Right forelimb (tissue), 1 donor: Measurements from ENCODE around the gene TNFSF13B.
"Not testable (repeated sequence)": the region's sequence is repeated elsewhere in the genome, so short reads cannot be mapped to it uniquely, and the experiment has no call there.

Experiments
- DNase-seq: peaks from one replicate; pipeline ENCODE4 v3.0.0-alpha.2; 2018

The TNFSF13B gene

DNA sequence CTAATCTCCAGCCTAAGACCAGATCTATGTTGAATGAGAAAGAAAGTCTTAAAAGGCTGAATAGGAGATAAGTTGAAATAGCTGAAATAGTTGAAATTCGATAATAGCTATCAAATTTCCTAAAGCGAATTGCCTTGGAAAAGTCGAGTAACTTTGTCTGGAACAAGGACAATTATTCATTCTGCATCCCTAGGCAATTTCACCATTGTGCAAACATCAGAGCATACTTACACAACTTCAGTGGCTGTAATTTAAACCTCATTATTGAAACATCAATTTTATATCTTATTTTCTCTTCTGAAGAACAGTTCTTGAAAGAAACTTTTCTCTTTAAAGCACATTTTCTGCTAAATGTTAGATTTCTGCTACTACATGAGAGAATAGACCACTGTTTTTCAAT lies 13.6 kb downstream of the TNFSF13B start:
- DNase-seq: no peak

DNA sequence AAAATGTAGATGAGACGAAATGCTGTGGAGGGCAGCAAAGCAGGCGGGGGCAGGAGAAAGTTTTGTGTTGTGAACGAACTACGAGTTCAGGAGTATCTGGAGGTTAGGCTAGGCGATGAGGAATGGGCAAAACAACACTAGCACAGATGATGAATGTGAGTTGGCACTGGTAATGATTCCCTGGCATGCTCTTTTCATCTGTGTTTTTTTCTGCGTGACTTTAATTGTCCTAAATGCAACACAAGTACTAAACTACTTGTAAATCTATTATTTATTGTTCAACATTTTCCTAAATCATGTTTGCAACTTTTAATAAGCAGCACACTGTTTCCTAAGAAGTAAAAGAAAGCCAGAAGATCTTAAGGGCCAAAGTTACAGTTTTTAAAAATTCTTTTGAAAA lies 19.2 kb downstream of the TNFSF13B start:
- DNase-seq: no peak

- DNase-seq: no peak
Measured at GRCh38 chr13:108289819-108290218, 20.3 kb downstream of the TNFSF13B start.

DNA sequence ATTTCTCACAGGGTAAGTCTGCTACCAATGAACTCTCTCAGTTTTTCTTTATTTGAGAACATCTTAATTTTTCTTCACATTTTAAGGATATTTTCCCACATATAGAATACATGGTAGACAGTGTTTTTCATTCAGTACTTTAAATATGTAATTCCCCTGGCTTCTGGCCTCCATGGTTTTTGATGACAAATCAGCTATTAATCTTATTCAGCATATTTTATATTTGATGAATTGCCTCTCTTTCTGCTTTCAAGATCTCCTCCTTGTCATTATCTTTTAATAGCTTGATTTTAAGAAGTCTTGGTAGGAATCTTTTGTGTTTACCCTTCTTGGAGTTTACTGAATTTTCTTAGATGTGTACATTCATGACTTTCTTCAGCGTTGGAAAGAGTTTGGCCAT lies 27.6 kb downstream of the TNFSF13B start:
- DNase-seq: no peak

- no peak for DNase-seq
Measured at GRCh38 chr13:108302279-108302678, 32.8 kb downstream of the TNFSF13B start.

- DNase-seq: no peak
Measured at GRCh38 chr13:108304170-108305016, 34.9 kb downstream of the TNFSF13B start.

DNA sequence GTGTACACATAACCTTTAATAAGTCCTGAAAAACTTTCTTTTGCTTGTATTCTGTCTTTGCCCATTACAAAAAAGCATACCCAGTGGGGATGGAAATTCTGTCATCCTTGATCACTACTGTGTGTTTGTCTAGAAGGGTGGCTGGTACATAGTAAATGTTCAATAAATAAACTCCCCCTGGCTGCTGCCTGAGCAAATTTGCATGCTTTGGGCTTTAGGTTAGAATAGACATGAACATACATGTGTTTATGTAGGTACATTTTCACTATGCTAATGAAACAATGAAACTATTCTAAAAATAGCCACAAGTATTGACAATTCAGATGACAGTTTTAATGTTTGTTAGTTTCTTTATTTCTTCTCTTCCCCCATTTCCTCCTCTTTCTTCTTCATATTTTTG lies 36.1 kb downstream of the TNFSF13B start:
- no peak for DNase-seq

- DNase-seq: no peak
Measured at GRCh38 chr13:108306860-108307259, 37.3 kb downstream of the TNFSF13B start.

- DNase-seq: not testable (repeated sequence)
Measured at GRCh38 chr13:108311596-108311995, 42.1 kb downstream of the TNFSF13B start.

DNA sequence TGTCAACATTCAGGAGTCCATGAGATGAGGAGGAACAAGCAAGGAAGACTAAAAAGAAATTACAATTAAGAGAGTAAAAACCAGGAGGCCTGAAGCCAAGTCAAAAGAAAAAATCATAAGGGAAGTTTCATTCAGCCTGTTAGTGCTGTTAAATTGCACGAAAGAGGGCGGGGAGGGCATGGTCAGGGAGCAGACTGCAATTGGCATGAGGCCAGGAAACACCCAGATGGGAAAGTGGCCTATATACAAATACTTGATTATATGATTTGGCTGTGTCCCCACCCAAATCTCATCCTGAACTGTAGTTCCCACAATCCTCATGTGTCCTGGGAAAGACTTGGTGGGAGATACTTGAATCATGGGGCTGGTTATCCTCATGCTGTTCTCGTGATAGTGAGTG lies 43.9 kb downstream of the TNFSF13B start:
- no peak for DNase-seq

- DNase-seq: no peak
Measured at GRCh38 chr13:108315273-108315672, 45.8 kb downstream of the TNFSF13B start.

- no peak for DNase-seq
Measured at GRCh38 chr13:108315991-108316390, 46.5 kb downstream of the TNFSF13B start.

- no peak for DNase-seq
Measured at GRCh38 chr13:108316413-108316812, 46.9 kb downstream of the TNFSF13B start.

DNA sequence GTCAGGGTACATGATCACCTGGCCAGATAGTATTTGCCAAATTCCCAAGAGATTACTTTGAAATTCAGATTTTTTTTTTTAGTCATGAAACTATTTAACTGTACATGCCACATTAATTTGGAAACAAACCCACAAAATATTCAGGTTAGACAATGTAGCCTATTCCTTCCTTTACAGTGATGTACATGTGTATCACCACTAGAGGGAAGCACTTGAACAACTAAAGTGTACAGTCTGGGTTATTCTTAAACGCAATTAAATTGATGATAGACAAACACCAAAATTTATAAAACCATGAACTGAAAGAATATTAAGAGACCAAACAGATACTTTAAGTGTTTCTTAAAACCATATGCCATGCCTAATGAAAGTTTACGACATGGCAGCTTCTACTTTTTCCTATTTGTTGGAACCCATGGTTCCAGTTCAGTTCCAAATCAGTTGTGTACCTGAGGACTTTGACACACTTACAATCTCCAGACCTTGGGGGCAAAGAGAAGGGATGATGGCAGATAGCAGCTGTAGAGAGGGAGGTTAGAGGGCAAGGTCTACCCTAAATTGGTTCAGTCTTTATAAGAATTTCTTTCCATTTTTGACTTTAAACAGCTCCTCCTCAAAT lies 52.8 kb downstream of the TNFSF13B start:
- DNase-seq: no peak

DNA sequence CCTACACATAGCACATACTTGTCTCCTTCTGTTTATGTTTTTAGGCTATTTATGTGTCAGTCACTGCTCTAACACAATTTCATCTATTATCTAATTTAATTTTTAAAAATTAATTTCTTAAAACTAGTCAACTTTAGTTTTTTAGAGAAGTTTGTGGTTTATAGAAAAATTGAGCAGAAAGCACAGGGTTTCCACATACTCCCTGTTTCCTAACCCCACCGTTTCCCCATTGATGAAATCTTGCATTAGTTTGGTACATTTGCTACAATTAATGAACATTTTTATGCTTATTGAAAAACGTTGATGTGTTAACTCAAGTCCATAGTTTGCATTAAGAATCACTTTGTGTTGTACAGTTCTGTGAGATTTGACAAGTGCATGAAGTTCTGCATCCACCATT lies 53.5 kb downstream of the TNFSF13B start:
- no peak for DNase-seq

DNA sequence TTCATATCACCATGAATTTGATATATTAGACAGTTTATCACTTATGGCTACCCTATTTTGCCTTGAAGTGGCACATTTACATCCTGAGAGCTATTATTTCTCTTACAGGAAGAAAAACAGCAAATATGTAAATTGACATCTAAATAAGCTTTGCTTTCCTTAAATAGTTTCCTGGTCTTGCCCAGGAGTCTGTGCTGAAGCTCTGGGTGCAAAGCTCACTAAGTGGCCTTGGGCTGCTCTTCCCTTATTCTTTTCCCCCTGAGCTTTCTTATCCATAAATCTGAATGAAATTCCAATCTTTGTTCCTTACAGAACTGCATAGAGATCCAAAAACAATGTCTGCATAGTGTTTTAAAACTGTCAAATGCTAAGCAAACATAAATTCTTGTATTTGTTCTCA lies 56.3 kb downstream of the TNFSF13B start:
- DNase-seq: no peak

- DNase-seq: no peak
Measured at GRCh38 chr13:108326309-108326708, 56.8 kb downstream of the TNFSF13B start.

DNA sequence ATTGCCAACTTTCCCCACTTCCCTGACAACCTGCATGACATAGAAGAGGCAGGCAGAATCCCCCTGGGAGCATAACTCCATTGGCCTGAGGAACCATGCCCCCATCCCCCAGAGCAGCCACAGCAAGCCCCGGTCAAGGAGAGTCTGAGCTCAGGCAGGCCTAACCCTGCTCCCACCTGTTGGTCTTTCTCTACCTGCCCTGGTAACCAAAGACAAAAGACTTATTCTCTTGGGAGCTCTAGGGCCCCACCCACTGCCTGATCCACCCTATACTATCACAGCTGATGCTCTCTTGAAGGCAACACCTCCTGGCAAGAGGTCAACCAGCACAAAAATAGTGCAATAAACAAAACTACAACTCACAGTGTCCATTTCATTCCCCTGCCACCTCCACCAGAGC lies 59.3 kb downstream of the TNFSF13B start:
- no peak for DNase-seq

- DNase-seq: no peak
Measured at GRCh38 chr13:108332791-108333190, 63.3 kb downstream of the TNFSF13B start.

- no peak for DNase-seq
Measured at GRCh38 chr13:108342369-108343289, 73.1 kb downstream of the TNFSF13B start.

DNA sequence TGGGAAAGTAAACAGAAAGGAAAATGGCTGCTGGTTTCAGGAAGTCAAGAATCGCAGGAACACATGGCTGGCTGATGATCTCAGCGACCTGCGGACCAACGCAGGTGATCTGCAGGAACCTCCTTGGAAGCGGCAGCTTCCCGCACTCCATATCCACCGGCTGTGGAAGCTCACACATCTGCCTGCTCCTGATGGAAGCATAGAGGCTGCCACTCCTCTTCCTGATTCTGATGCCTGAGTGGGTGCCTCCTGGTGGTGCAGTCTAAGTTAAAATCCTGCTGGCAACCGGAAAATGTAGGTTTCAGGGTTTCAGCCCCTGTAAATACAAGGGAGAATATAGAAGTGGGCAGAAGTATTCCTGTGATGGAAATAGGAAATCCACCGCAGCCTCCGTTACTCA lies 75.5 kb downstream of the TNFSF13B start:
- no peak for DNase-seq

DNA sequence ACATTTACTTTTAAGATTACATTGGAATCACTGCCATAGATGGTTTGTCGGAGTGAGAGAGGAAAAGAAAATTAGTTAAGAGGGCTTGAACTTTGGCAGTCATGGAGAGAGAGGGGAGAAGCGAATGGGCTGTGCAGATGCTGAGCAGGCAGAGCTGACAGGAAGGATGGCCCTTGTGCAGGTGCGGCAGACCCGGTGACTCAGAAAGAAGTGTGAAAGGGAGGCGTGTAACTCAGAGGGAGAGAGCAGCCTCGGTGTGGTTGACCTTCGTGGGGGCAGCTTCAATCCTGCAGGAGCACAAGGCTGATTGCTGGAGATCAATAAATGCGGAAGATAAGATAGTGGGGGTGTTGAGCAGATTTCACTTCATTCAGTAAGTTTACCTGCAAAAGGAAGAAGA lies 76.9 kb downstream of the TNFSF13B start:
- DNase-seq: no peak

- DNase-seq: no peak
Measured at GRCh38 chr13:108349269-108349668, 79.8 kb downstream of the TNFSF13B start.
